ENCODE results near the gene AKT3.

AKT3 gene

DNA sequence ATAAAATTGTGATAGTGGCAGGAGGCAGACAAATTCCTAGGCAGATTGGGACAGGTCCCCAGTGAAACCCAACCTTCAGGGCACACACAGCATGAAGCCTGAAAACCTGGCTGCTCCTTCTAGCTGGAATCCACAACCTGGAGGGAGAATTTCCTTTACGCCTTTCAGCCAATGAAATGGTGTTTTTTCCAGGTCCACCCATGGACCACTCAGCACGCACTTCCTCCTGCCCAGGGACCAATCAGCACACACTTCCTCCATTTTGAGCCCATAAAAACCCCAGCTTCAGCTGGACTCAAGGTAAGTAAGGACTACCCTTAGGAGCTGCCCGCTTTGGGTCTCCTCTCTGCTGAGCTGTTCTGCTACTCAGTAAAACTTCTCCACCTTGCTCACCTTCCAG, 120.1 kb downstream of the AKT3 start:
- Histone ChIP-seq H3K9ac (ENCODE audit: low read depth, low read length, poor library complexity, severe bottlenecking) (no peak overlapping the region), H2AFZ (ENCODE audit: low read length) (no peak overlapping the region), H3K4me2 (ENCODE audit: low read depth, low read length, poor library complexity, severe bottlenecking) (no peak overlapping the region), H3K9me2 (replicated peaks; ENCODE audit: low read depth, low read length) (no peaks in the 10 kb centered on the region), H3K36me3 (ENCODE audit: insufficient read depth, low read length) (no peaks in the 10 kb centered on the region), H3K4me3 (ENCODE audit: low read length, poor library complexity, severe bottlenecking) (no peak overlapping the region), H3K27me3 (ENCODE audit: insufficient read depth, low read length, poor library complexity, severe bottlenecking) (no peaks in the 10 kb centered on the region), H3K79me2 (ENCODE audit: insufficient read depth, low read length) (no peaks in the 10 kb centered on the region), H3K4me1 (ENCODE audit: insufficient read depth, low read length, poor library complexity, severe bottlenecking) (no peaks in the 10 kb centered on the region), H3F3A (ENCODE audit: low read depth) (no peaks in the 10 kb centered on the region), H3K9me3 (ENCODE audit: insufficient read depth, low read depth, low read length) (no peaks in the 10 kb centered on the region), H4K20me1 (ENCODE audit: insufficient read depth, low read length, poor library complexity, severe bottlenecking) (no peaks in the 10 kb centered on the region)
- no peak for TF ChIP-seq CTCF (conservative IDR thresholded peaks at IDR 0.05; ENCODE audit: low read length)
- no peak for TF ChIP-seq EZH2phosphoT487 (IDR thresholded peaks at IDR 0.05; ENCODE audit: borderline replicate concordance)

GRCh38 chr1:243727503-243728203, 122.4 kb downstream of the AKT3 start:
- H3K9me2 ChIP-seq (replicated peaks; ENCODE audit: low read depth, low read length): no peaks in the 10 kb centered on the region
- TF ChIP-seq CTCF (conservative IDR thresholded peaks at IDR 0.05; ENCODE audit: low read length): no peak
- TF ChIP-seq EZH2phosphoT487 (IDR thresholded peaks at IDR 0.05; ENCODE audit: borderline replicate concordance): no peak
- no peak overlapping the region for H3K9ac ChIP-seq (ENCODE audit: low read depth, low read length, poor library complexity, severe bottlenecking)
- no peak overlapping the region for H2AFZ ChIP-seq (ENCODE audit: low read length)
- no peaks in the 10 kb centered on the region for H3K27me3 ChIP-seq (ENCODE audit: insufficient read depth, low read length, poor library complexity, severe bottlenecking)
- no peaks in the 10 kb centered on the region for H3K36me3 ChIP-seq (ENCODE audit: insufficient read depth, low read length)
- no peak overlapping the region for H3K4me3 ChIP-seq (ENCODE audit: low read length, poor library complexity, severe bottlenecking)
- H4K20me1 ChIP-seq (ENCODE audit: insufficient read depth, low read length, poor library complexity, severe bottlenecking): no peaks in the 10 kb centered on the region
- H3K4me1 ChIP-seq (ENCODE audit: insufficient read depth, low read length, poor library complexity, severe bottlenecking): no peaks in the 10 kb centered on the region
- H3K79me2 ChIP-seq (ENCODE audit: insufficient read depth, low read length): no peaks in the 10 kb centered on the region
- H3K9me3 ChIP-seq (ENCODE audit: insufficient read depth, low read depth, low read length): no peaks in the 10 kb centered on the region
- H3K4me2 ChIP-seq (ENCODE audit: low read depth, low read length, poor library complexity, severe bottlenecking): no peak overlapping the region
- H3F3A ChIP-seq (ENCODE audit: low read depth): no peaks in the 10 kb centered on the region

GRCh38 chr1:243726806-243727502, 123.1 kb downstream of the AKT3 start:
- Histone ChIP-seq H3K9ac (ENCODE audit: low read depth, low read length, poor library complexity, severe bottlenecking) (no peak overlapping the region), H3K27me3 (ENCODE audit: insufficient read depth, low read length, poor library complexity, severe bottlenecking) (no peaks in the 10 kb centered on the region), H3F3A (ENCODE audit: low read depth) (no peaks in the 10 kb centered on the region), H4K20me1 (ENCODE audit: insufficient read depth, low read length, poor library complexity, severe bottlenecking) (no peaks in the 10 kb centered on the region), H3K9me3 (ENCODE audit: insufficient read depth, low read depth, low read length) (no peaks in the 10 kb centered on the region), H3K4me3 (ENCODE audit: low read length, poor library complexity, severe bottlenecking) (no peak overlapping the region), H3K4me1 (ENCODE audit: insufficient read depth, low read length, poor library complexity, severe bottlenecking) (no peaks in the 10 kb centered on the region), H3K9me2 (replicated peaks; ENCODE audit: low read depth, low read length) (no peaks in the 10 kb centered on the region), H3K4me2 (ENCODE audit: low read depth, low read length, poor library complexity, severe bottlenecking) (no peak overlapping the region), H3K79me2 (ENCODE audit: insufficient read depth, low read length) (no peaks in the 10 kb centered on the region), H3K36me3 (ENCODE audit: insufficient read depth, low read length) (no peaks in the 10 kb centered on the region), H2AFZ (ENCODE audit: low read length) (no peak overlapping the region)
- TF ChIP-seq CTCF (conservative IDR thresholded peaks at IDR 0.05; ENCODE audit: low read length): no peak
- no peak for TF ChIP-seq EZH2phosphoT487 (IDR thresholded peaks at IDR 0.05; ENCODE audit: borderline replicate concordance)
